K562 (cell line): Measurements from ENCODE around the gene RGS6. TPM values are rescaled to one million over a fixed set of nuclear protein-coding genes. Genes with fewer than 3 reads are reported as not detected.
A peak's percentile ranks its signal among the peaks of the same experiment; 100 is the strongest.

Experiments
- ATF3 ChIP-seq, 2 experiments: fragments of 450-650 bp in 1 of 2; sonication (generic) in 1 of 2; formaldehyde crosslinking in 1 of 2; IDR thresholded peaks in 1 of 2; conservative IDR thresholded peaks in 1 of 2; 2 replicates each; pipeline versions ENCODE4 v1.6.1 to v1.8.1; 2016 to 2023; ENCODE audit warnings: mild to moderate bottlenecking in 2 of 2, moderate library complexity in 2 of 2, inconsistent platforms in 1 of 2, missing genetic modification reagents in 1 of 2
- C11orf30 ChIP-seq: fragments of 450-650 bp; IDR thresholded peaks from 2 replicates; pipeline ENCODE4 v1.6.1; 2016; ENCODE audit warnings: low read depth, mild to moderate bottlenecking
- CBFA2T3 ChIP-seq: fragments of 450-650 bp; IDR thresholded peaks from 2 replicates; pipeline ENCODE4 v1.6.1; 2017
- CEBPB ChIP-seq: fragments of 450-650 bp; IDR thresholded peaks from 2 replicates; pipeline ENCODE4 v1.6.1; 2016; ENCODE audit warnings: missing genetic modification characterization, missing compliant biosample characterization
- FOSL1 ChIP-seq: fragments of 200-800 bp; sonication (Bioruptor generic); conservative IDR thresholded peaks from 2 replicates; pipeline ENCODE4 v1.6.1; 2016; ENCODE audit warnings: missing genetic modification characterization, missing compliant biosample characterization
- IFI16 ChIP-seq: fragments of 250-450 bp; sonication (Bioruptor Pico); IDR thresholded peaks from 2 replicates; pipeline ENCODE4 v2.1.2; 2022; ENCODE audit warnings: mild to moderate bottlenecking, inconsistent platforms
- MAFG ChIP-seq: fragments of 450-650 bp; conservative IDR thresholded peaks from 2 replicates; pipeline ENCODE4 v1.6.1; 2016; ENCODE audit warnings: missing genetic modification characterization, missing compliant biosample characterization
- MLX ChIP-seq, 2 experiments: fragments of 450-650 bp in 1 of 2; sonication (generic) in 1 of 2; formaldehyde crosslinking; conservative IDR thresholded peaks; 2 replicates each; pipeline versions ENCODE4 v1.4.0 to v1.8.1; 2020 to 2022; ENCODE audit warnings: mild to moderate bottlenecking in 1 of 2, missing genetic modification reagents in 1 of 2
- PBX2 ChIP-seq, 2 experiments: IDR thresholded peaks in 1 of 2; conservative IDR thresholded peaks in 1 of 2; 2 replicates each; pipeline ENCODE4 v1.6.1; 2016; ENCODE audit warnings: low read depth in 2 of 2, mild to moderate bottlenecking in 1 of 2, missing compliant biosample characterization in 1 of 2, missing genetic modification characterization in 1 of 2, moderate library complexity in 1 of 2
- PKNOX1 ChIP-seq: fragments of 450-650 bp; IDR thresholded peaks from 2 replicates; pipeline ENCODE4 v1.6.1; 2016
- RERE ChIP-seq: sonication (generic); formaldehyde crosslinking; IDR thresholded peaks from 2 replicates; pipeline ENCODE4 v1.8.0; 2023; ENCODE audit warnings: missing genetic modification reagents, mild to moderate bottlenecking, borderline replicate concordance
- SMARCA5 ChIP-seq: fragments of 450-650 bp; IDR thresholded peaks from 2 replicates; pipeline ENCODE4 v1.6.1; 2016
- SMARCB1 ChIP-seq: IDR thresholded peaks from 2 replicates; pipeline ENCODE4 v1.6.1; 2011; ENCODE audit warnings: improper control_type of control experiment, low read depth; ENCODE audit not compliant: insufficient read length
- TAF15 ChIP-seq: fragments of 200-400 bp; formaldehyde crosslinking; IDR thresholded peaks from 2 replicates; pipeline ENCODE4 v1.6.1; 2017; ENCODE audit warnings: mild to moderate bottlenecking, low read depth, low read length, moderate library complexity
- TAL1 ChIP-seq: fragments of 450-650 bp; IDR thresholded peaks from 2 replicates; pipeline ENCODE4 v1.6.1; 2016; ENCODE audit warnings: mild to moderate bottlenecking
- TCF3 ChIP-seq: sonication (generic); formaldehyde crosslinking; IDR thresholded peaks from 2 replicates; pipeline ENCODE4 v1.4.0; 2020; ENCODE audit warnings: mild to moderate bottlenecking, missing genetic modification reagents
- ZNF316 ChIP-seq: fragments of 450-650 bp; IDR thresholded peaks from 2 replicates; pipeline ENCODE4 v1.6.1; 2016
- ZNF644 ChIP-seq: fragments of 200-800 bp; sonication (Bioruptor generic); IDR thresholded peaks from 2 replicates; pipeline ENCODE4 v1.6.1; 2016; ENCODE audit warnings: low read depth, missing genetic modification characterization, missing compliant biosample characterization
- polyA plus RNA-seq, 8 experiments: library from polyadenylated mRNA; depleted of rRNA in 4 of 8; stranded (reverse) in 5 of 8; unstranded in 3 of 8; fragments of >200 nt; fragmentation: Nextera tagmentation in 2 of 8; fragmentation: Illumina TruSeq in 1 of 8; extraction: Ambion mirVana in 2 of 8; extraction: Trizol in 1 of 8; gene quantifications; 2 replicates each; pipeline versions ENCODE4 v1.2.1 to v1.2.3, GENCODE V29; 2011 to 2014; ENCODE audit warnings: inconsistent platforms in 1 of 8, missing spikeins in 1 of 8
- total RNA-seq, 7 experiments: library from RNA; depleted of rRNA in 6 of 7; stranded (reverse); fragments of >200 nt in 6 of 7; fragmentation: Illumina TruSeq in 2 of 7; extraction: Trizol in 2 of 7; gene quantifications; 2 replicates each; pipeline versions ENCODE4 v1.2.1 to v1.2.3, GENCODE V29; 2011 to 2021; ENCODE audit warnings: low replicate concordance in 1 of 7

RGS6 gene
- total and polyA plus RNA-seq, 9 of the 15 experiments (the other 6 are each of a cell fraction or from before 2014, with no cell fraction given), result not detected

- TF ChIP-seq C11orf30 (peak; percentile 28; the same call in 1 of the 2 replicates), PKNOX1 (peak; percentile 70), SMARCB1 (no peak), ZNF316 (peak; percentile 38), PBX2 (CRISPR knock-in tag; IDR thresholded peaks at IDR 0.05; ENCODE audit: low read depth) (no peak), PBX2 (tag; conservative IDR thresholded peaks at IDR 0.05; ENCODE audit: low read depth) (peak; percentile 90), RERE (no peak), IFI16 (CRISPR knock-in tag) (no peak), CBFA2T3 (peak; percentile 25; the same call in 1 of the 2 replicates), ATF3 (IDR thresholded peaks at IDR 0.05) (peak; percentile 73), ATF3 (CRISPR knock-in tag; conservative IDR thresholded peaks at IDR 0.05) (no peak), MAFG (tag) (peak; percentile 80), FOSL1 (tag) (0 out of 2 replicates have a peak, but pooled peaks have one; percentile 31), SMARCA5 (no peak), TAF15 (no peak), TCF3 (CRISPR knock-in tag) (peak; percentile 38), TAL1 (peak; percentile 23; the same call in 1 of the 2 replicates), ZNF644 (tag) (no peak), MLX (CRISPR knock-in tag; conservative IDR thresholded peaks at IDR 0.05) (no peak), CEBPB (tag) (peak; percentile 47; the same call in 1 of the 2 replicates)
Measured at GRCh38 chr14:72582582-72582981, 650.4 kb downstream of the RGS6 start (continued).
